ENCODE data around the gene HDAC9.

GRCh38 chr7:18458830-18459229, 36.7 kb upstream of the HDAC9 start:
- TF ChIP-seq ZNF512 (CRISPR knock-in tag; IDR thresholded peaks at IDR 0.05) (no peak), KAT7 (CRISPR knock-in tag; IDR thresholded peaks at IDR 0.05; ENCODE audit: borderline replicate concordance) (no peak), TAF1 (CRISPR knock-in tag; IDR thresholded peaks at IDR 0.05) (no peak), CTCF (CRISPR knock-in tag; IDR thresholded peaks at IDR 0.05) (no peak), SUZ12 (IDR thresholded peaks at IDR 0.05; ENCODE audit: low read depth, low read length) (no peak)
